CD14-positive monocyte (primary cell): ENCODE results near the gene NDE1. TPM values are rescaled to one million over a fixed set of nuclear protein-coding genes. Genes with fewer than 3 reads are reported as not detected.

Experiments
- DNase-seq, 3 donors: peaks; one replicate each; pipeline ENCODE4 v3.0.0-alpha.2; 2011 to 2022
- H2AFZ ChIP-seq: 2 replicates; pipeline ENCODE4 v1.6.0; 2012; ENCODE audit warnings: mild to moderate bottlenecking, low read depth, low read length, inconsistent platforms; ENCODE audit not compliant: insufficient read depth, poor library complexity, severe bottlenecking
- H3K27ac ChIP-seq, 2 donors: 1 replicate in 1 of 2; 2 replicates in 1 of 2; pipeline ENCODE4 v1.5.1; 2012 to 2013; ENCODE audit warnings: low read length in 2 of 2, control low read depth in 1 of 2, inconsistent platforms in 1 of 2, low read depth in 1 of 2, mild to moderate bottlenecking in 1 of 2
- H3K27me3 ChIP-seq, 2 donors: one replicate each; pipeline versions ENCODE4 v1.6.0 to v1.6.1; 2011 to 2013; ENCODE audit warnings: low read length in 2 of 2; ENCODE audit not compliant: control insufficient read depth in 2 of 2, insufficient read depth in 2 of 2
- H3K36me3 ChIP-seq, 2 donors: replicated peaks in 1 of 2; 1 replicate in 1 of 2; 2 replicates in 1 of 2; pipeline versions ENCODE4 v1.5.1 to v1.6.1; 2012 to 2013; ENCODE audit warnings: low read length in 2 of 2, control low read depth in 1 of 2, inconsistent platforms in 1 of 2, mild to moderate bottlenecking in 1 of 2; ENCODE audit not compliant: insufficient read depth in 2 of 2, control insufficient read depth in 1 of 2
- H3K4me1 ChIP-seq, 2 donors: 1 replicate in 1 of 2; 2 replicates in 1 of 2; pipeline versions ENCODE4 v1.5.1 to v1.6.1; 2012 to 2013; ENCODE audit warnings: low read length in 2 of 2, control low read depth in 1 of 2, inconsistent platforms in 1 of 2, mild to moderate bottlenecking in 1 of 2, moderate library complexity in 1 of 2; ENCODE audit not compliant: insufficient read depth in 2 of 2, control insufficient read depth in 1 of 2
- H3K4me2 ChIP-seq: replicated peaks from 2 replicates; pipeline ENCODE3; 2012; ENCODE audit warnings: low read length, moderate library complexity, mild to moderate bottlenecking; ENCODE audit not compliant: poor library complexity, severe bottlenecking; ENCODE audit errors: extremely low read depth
- H3K4me3 ChIP-seq, 3 experiments: fragments of 200-600 bp in 1 of 3; sonication (generic) in 1 of 3; replicated peaks in 1 of 3; 1 replicate in 2 of 3; 2 replicates in 1 of 3; pipeline ENCODE4 v1.5.1; 2011 to 2013; ENCODE audit warnings: low read length in 3 of 3, mild to moderate bottlenecking in 3 of 3, control low read depth in 2 of 3, low read depth in 2 of 3, inconsistent platforms in 1 of 3, moderate library complexity in 1 of 3
- H3K79me2 ChIP-seq: 2 replicates; pipeline ENCODE4 v1.6.0; 2012; ENCODE audit warnings: mild to moderate bottlenecking, control low read depth, inconsistent platforms, low read length, moderate library complexity; ENCODE audit not compliant: insufficient read depth
- H3K9ac ChIP-seq: 2 replicates; pipeline ENCODE4 v1.6.0; 2017; ENCODE audit warnings: low read length, mild to moderate bottlenecking; ENCODE audit not compliant: insufficient read depth, poor library complexity, severe bottlenecking
- H3K9me3 ChIP-seq, 2 donors: replicated peaks in 1 of 2; 1 replicate in 1 of 2; 2 replicates in 1 of 2; pipeline versions ENCODE4 v1.5.1 to v1.6.1; 2012 to 2013; ENCODE audit warnings: low read length in 2 of 2, control low read depth in 1 of 2; ENCODE audit not compliant: control insufficient read depth in 1 of 2, insufficient read depth in 1 of 2
- H4K20me1 ChIP-seq: 2 replicates; pipeline ENCODE4 v1.6.0; 2012; ENCODE audit warnings: mild to moderate bottlenecking, low read length, control low read depth, moderate library complexity; ENCODE audit not compliant: insufficient read depth
- H3K27ac Mint-ChIP-seq, 7 donors: one replicate each; pipeline ENCODE4 v1.8.0; 2020; ENCODE audit warnings: mild to moderate bottlenecking in 7 of 7, mixed read lengths in 7 of 7, moderate library complexity in 6 of 7, inconsistent platforms in 2 of 7
- H3K27me3 Mint-ChIP-seq, 3 donors: one replicate each; pipeline ENCODE4 v1.8.0; 2021 to 2022; ENCODE audit warnings: low read depth in 3 of 3, mild to moderate bottlenecking in 3 of 3, mixed read lengths in 3 of 3, moderate library complexity in 3 of 3, inconsistent platforms in 1 of 3
- H3K36me3 Mint-ChIP-seq, 2 donors: one replicate each; pipeline ENCODE4 v1.8.0; 2020; ENCODE audit warnings: mixed read lengths in 2 of 2, inconsistent platforms in 1 of 2, mild to moderate bottlenecking in 1 of 2
- H3K4me1 Mint-ChIP-seq: one replicate; pipeline ENCODE4 v1.8.0; 2020; ENCODE audit warnings: mild to moderate bottlenecking, mixed read lengths
- H3K4me3 Mint-ChIP-seq, 2 donors: one replicate each; pipeline ENCODE4 v1.8.0; 2020; ENCODE audit warnings: mild to moderate bottlenecking in 2 of 2, mixed read lengths in 2 of 2, moderate library complexity in 1 of 2
- H3K9me3 Mint-ChIP-seq, 7 donors: one replicate each; pipeline ENCODE4 v1.8.0; 2020 to 2022; ENCODE audit warnings: mixed read lengths in 7 of 7, mild to moderate bottlenecking in 6 of 7, moderate library complexity in 6 of 7, inconsistent platforms in 2 of 7
- CTCF ChIP-seq: fragments of 200-600 bp; IDR thresholded peaks from one replicate; pipeline ENCODE4 v1.8.0; 2022; ENCODE audit warnings: antibody characterized with exemption, mild to moderate bottlenecking
- WGBS: methylation state at CpG from one replicate; pipeline ENCODE4 v1.1.5; 2013; ENCODE audit warnings: missing lambda C conversion rate; ENCODE audit not compliant: insufficient coverage; 5-methylcytosine and 5-hydroxymethylcytosine counted together
- intact Hi-C, 2 donors: fragments of 100-400 bp; cut with micrococcal nuclease; formaldehyde crosslinking; loops; one replicate each; pipeline versions ENCODE4 v1.15.0 to v1.15.1; 2023
- polyA plus RNA-seq, 3 donors: library from polyadenylated mRNA; depleted of rRNA in 1 of 3; unstranded in 2 of 3; stranded (reverse) in 1 of 3; fragments of 300-500 nt in 2 of 3; fragments of >200 nt in 1 of 3; fragmentation: Illumina TruSeq in 2 of 3; gene quantifications; 1 replicate in 2 of 3; 2 replicates in 1 of 3; pipeline ENCODE4 v1.2.3, GENCODE V29; 2012 to 2021

NDE1 gene
- polyA plus RNA-seq, 3 donors, result 26.0 to 47.8 (median 28.0) TPM

GRCh38 chr16:15611610-15612009 lies 38.4 kb upstream of the NDE1 start:
- Histone ChIP-seq H3K27ac (peak overlapping the region in 1 of 2 donors; percentile 30), H3K9me3 (no peaks in the 10 kb centered on the region), H3K36me3 (peaks cover 85 to 97% of the 10 kb centered on the region in 2 donors), H3K79me2 (peaks cover 4% of the 10 kb centered on the region), H4K20me1 (no peaks in the 10 kb centered on the region), H2AFZ (no peak overlapping the region), H3K4me3 (no peak overlapping the region), H3K4me1 (peaks cover 17 to 20% of the 10 kb centered on the region in 2 donors), H3K27me3 (no peaks in the 10 kb centered on the region), H3K4me2 (no peak overlapping the region), H3K9ac (no peak overlapping the region)
- Mint-ChIP-seq H3K9me3 (peaks cover 0 to 3% (median 0%) of the 10 kb centered on the region in 7 donors), H3K36me3 (peaks cover 83 to 98% of the 10 kb centered on the region in 2 donors), H3K27ac (peak overlapping the region in 2 of 7 donors; percentile 27 to 35), H3K4me1 (peaks cover 16% of the 10 kb centered on the region), H3K4me3 (no peak overlapping the region), H3K27me3 (peaks cover 0 to 2% (median 0%) of the 10 kb centered on the region in 3 donors)
- no peak for TF ChIP-seq CTCF
- WGBS, result no CpG with 5 or more reads among the region's 7 CpGs
- intact Hi-C loops, result no loop called here
- DNase-seq, result no peak

- Mint-ChIP-seq H3K4me3 (no peak overlapping the region), H3K36me3 (peaks cover 83 to 98% of the 10 kb centered on the region in 2 donors), H3K27ac (peak overlapping the region in 2 of 7 donors; percentile 61 to 63), H3K27me3 (peaks cover 0 to 2% (median 0%) of the 10 kb centered on the region in 3 donors), H3K9me3 (peaks cover 0 to 3% (median 0%) of the 10 kb centered on the region in 7 donors), H3K4me1 (no peaks in the 10 kb centered on the region)
- H3K4me2 ChIP-seq, result no peak overlapping the region
- H3K9ac ChIP-seq, result no peak overlapping the region
- WGBS, result no CpG with 5 or more reads among the region's 4 CpGs
- no peak overlapping the region for H3K27ac ChIP-seq
- no peaks in the 10 kb centered on the region for H3K9me3 ChIP-seq
- TF ChIP-seq CTCF, result no peak
- H4K20me1 ChIP-seq, result no peaks in the 10 kb centered on the region
- no peaks in the 10 kb centered on the region for H3K79me2 ChIP-seq
- H2AFZ ChIP-seq, result no peak overlapping the region
- no peaks in the 10 kb centered on the region for H3K4me1 ChIP-seq
- H3K27me3 ChIP-seq, result no peaks in the 10 kb centered on the region
- intact Hi-C loops, result no loop called here
- no peak overlapping the region for H3K4me3 ChIP-seq
- peaks cover 86 to 97% of the 10 kb centered on the region in 2 donors for H3K36me3 ChIP-seq
- DNase-seq, result no peak
Measured at GRCh38 chr16:15613676-15614075, 36.4 kb upstream of the NDE1 start.
